ENCODE measurements around the gene TSSC4. TPM values are rescaled to one million over a fixed set of nuclear protein-coding genes. Genes with fewer than 3 reads are reported as not detected.

Gene TSSC4
- polyA plus RNA-seq, 3 donors: 28.1 to 74.6 (median 52.0) TPM

DNA sequence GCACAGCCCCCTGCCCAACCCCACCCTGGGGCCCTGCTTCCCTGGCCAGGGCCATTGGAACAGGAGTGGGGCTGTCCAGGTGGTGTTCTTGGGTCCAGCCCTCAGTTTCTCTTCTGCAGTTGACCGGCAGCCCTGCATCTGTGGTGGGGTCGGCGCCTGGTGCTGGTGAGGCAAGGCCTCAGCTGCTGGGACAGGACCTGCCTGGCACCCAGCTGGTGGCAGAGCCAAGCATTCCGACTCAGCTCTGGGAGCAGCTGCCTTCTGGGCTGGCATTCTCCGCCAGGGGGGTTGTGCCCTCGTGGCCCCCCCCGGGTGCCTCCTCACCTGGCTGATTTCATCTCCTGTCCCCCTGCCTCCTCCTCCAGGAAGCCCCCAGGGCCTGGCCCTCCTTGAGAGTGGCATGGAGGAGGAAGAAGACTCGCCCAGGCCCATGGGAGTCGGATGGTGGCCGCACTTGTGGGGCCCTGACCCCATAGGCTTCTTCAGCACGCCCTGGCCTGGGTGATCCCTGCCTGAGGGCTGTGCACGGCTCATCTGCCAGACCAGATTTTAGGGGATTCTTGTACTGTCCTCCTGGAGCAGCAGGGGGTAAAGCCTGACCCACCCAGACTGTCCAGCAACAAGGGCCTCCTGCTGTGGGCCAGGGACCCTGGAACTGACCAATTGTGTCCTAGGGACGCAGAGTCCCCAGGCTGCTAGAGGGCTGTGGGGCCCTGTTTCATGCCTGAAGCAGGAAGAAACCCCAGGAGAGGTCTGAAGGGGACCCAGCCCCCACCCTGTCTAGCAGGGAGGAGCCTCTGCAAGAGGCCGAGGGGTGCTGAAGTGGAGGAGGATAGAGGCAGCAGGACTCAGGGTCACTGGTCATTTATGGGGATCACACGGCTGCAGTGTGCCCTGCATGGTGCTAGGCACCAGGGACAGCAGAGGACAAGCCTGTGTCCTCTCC, 11.8 kb upstream of the TSSC4 start:
- Histone ChIP-seq H3K27me3 (ENCODE audit: control insufficient read depth in 2 of 2, insufficient read depth in 2 of 2, low read length in 2 of 2) (no peaks in the 10 kb centered on the region), H3K4me1 (ENCODE audit: control insufficient read depth in 1 of 2, insufficient read depth in 2 of 2, low read length in 2 of 2) (peaks cover 2 to 3% of the 10 kb centered on the region in 2 donors), H3K79me2 (ENCODE audit: insufficient read depth, low read length) (peaks cover 21% of the 10 kb centered on the region), H3K4me3 (replicated peaks in 1 of 3; ENCODE audit: low read depth in 2 of 3, low read length in 3 of 3) (no peak overlapping the region), H3K9me3 (replicated peaks in 1 of 2; ENCODE audit: control insufficient read depth in 1 of 2, insufficient read depth in 1 of 2, low read length in 2 of 2) (no peaks in the 10 kb centered on the region), H2AFZ (ENCODE audit: insufficient read depth, low read depth, low read length, poor library complexity, severe bottlenecking) (no peak overlapping the region), H4K20me1 (ENCODE audit: insufficient read depth, low read length) (peaks cover 64% of the 10 kb centered on the region), H3K36me3 (replicated peaks in 1 of 2; ENCODE audit: control insufficient read depth in 1 of 2, insufficient read depth in 2 of 2, low read length in 2 of 2) (no peaks in the 10 kb centered on the region), H3K9ac (ENCODE audit: insufficient read depth, low read length, poor library complexity, severe bottlenecking) (peak overlapping the region; percentile 4), H3K27ac (ENCODE audit: low read depth in 1 of 2, low read length in 2 of 2) (no peak overlapping the region), H3K4me2 (replicated peaks; ENCODE audit: extremely low read depth, low read length, poor library complexity, severe bottlenecking) (no peak overlapping the region)
- H3K4me3 Mint-ChIP-seq: no peak overlapping the region
- intact Hi-C loops (cut with micrococcal nuclease): no loop called here
- TF ChIP-seq CTCF (IDR thresholded peaks at IDR 0.05): no peak
- H3K4me1 Mint-ChIP-seq: peaks cover 17% of the 10 kb centered on the region
- H3K36me3 Mint-ChIP-seq: peaks cover 3 to 9% of the 10 kb centered on the region in 2 donors
- no peaks in the 10 kb centered on the region for H3K9me3 Mint-ChIP-seq
- no peak for DNase-seq
- 91% methylated on average over 10 of the region's 15 CpGs for WGBS (ENCODE audit: insufficient coverage)
- no peak overlapping the region for H3K27ac Mint-ChIP-seq
- peaks cover 0 to 4% (median 0%) of the 10 kb centered on the region in 3 donors for H3K27me3 Mint-ChIP-seq (ENCODE audit: low read depth in 3 of 3)

GRCh38 chr11:2389377-2390026, 11.0 kb upstream of the TSSC4 start:
- TF ChIP-seq CTCF (IDR thresholded peaks at IDR 0.05): no peak
- H3K27me3 Mint-ChIP-seq (ENCODE audit: low read depth in 3 of 3): peaks cover 0 to 2% (median 0%) of the 10 kb centered on the region in 3 donors
- WGBS (ENCODE audit: insufficient coverage): 38% methylated on average over 12 of the region's 14 CpGs
- no peak overlapping the region for H3K4me3 ChIP-seq (replicated peaks in 1 of 3; ENCODE audit: low read depth in 2 of 3, low read length in 3 of 3)
- no peak overlapping the region for H3K4me3 Mint-ChIP-seq
- intact Hi-C loops (cut with micrococcal nuclease): no loop called here
- no peaks in the 10 kb centered on the region for H3K4me1 ChIP-seq (ENCODE audit: control insufficient read depth in 1 of 2, insufficient read depth in 2 of 2, low read length in 2 of 2)
- peaks cover 3 to 9% of the 10 kb centered on the region in 2 donors for H3K36me3 Mint-ChIP-seq
- H3K27ac ChIP-seq (ENCODE audit: low read depth in 1 of 2, low read length in 2 of 2): no peak overlapping the region
- no peak overlapping the region for H3K4me2 ChIP-seq (replicated peaks; ENCODE audit: extremely low read depth, low read length, poor library complexity, severe bottlenecking)
- peak overlapping the region; percentile 4 for H3K9ac ChIP-seq (ENCODE audit: insufficient read depth, low read length, poor library complexity, severe bottlenecking)
- no peaks in the 10 kb centered on the region for H3K9me3 Mint-ChIP-seq
- DNase-seq: no peak
- H3K4me1 Mint-ChIP-seq: peaks cover 14% of the 10 kb centered on the region
- H4K20me1 ChIP-seq (ENCODE audit: insufficient read depth, low read length): peaks cover 59% of the 10 kb centered on the region
- H3K79me2 ChIP-seq (ENCODE audit: insufficient read depth, low read length): peaks cover 17% of the 10 kb centered on the region
- H3K36me3 ChIP-seq (replicated peaks in 1 of 2; ENCODE audit: control insufficient read depth in 1 of 2, insufficient read depth in 2 of 2, low read length in 2 of 2): no peaks in the 10 kb centered on the region
- no peaks in the 10 kb centered on the region for H3K9me3 ChIP-seq (replicated peaks in 1 of 2; ENCODE audit: control insufficient read depth in 1 of 2, insufficient read depth in 1 of 2, low read length in 2 of 2)
- H3K27ac Mint-ChIP-seq: peak overlapping the region in 1 of 7 donors; percentile 39
- no peaks in the 10 kb centered on the region for H3K27me3 ChIP-seq (ENCODE audit: control insufficient read depth in 2 of 2, insufficient read depth in 2 of 2, low read length in 2 of 2)
- H2AFZ ChIP-seq (ENCODE audit: insufficient read depth, low read depth, low read length, poor library complexity, severe bottlenecking): no peak overlapping the region
